Small intestine (tissue), 7 donors: ENCODE results near the gene RNU1-3. TPM values are rescaled to one million over a fixed set of nuclear protein-coding genes. Genes with fewer than 3 reads are reported as not detected.
"Not testable (repeated sequence)": the region's sequence is repeated elsewhere in the genome, so short reads cannot be mapped to it uniquely, and the experiment has no call there.

Experiments
- DNase-seq, 2 donors: peaks; one replicate each; pipeline versions ENCODE4 v3.0.0 to v3.0.0-alpha.2; 2013
- FAIRE-seq: peaks from 2 replicates; lab custom pipeline; 2012; peaks lifted over from hg19 to GRCh38; lab: Jason Lieb, UNC
- H3K27ac ChIP-seq, 3 donors: one replicate each; pipeline ENCODE4 v1.5.1; 2013; ENCODE audit warnings: low read length in 2 of 3, mild to moderate bottlenecking in 2 of 3, control low read depth in 1 of 3, inconsistent platforms in 1 of 3, low read depth in 1 of 3, moderate library complexity in 1 of 3
- H3K27me3 ChIP-seq, 3 donors: one replicate each; pipeline ENCODE4 v1.6.1; 2013; ENCODE audit warnings: low read length in 3 of 3, inconsistent platforms in 1 of 3; ENCODE audit not compliant: control insufficient read depth in 3 of 3, insufficient read depth in 3 of 3
- H3K36me3 ChIP-seq, 3 donors: one replicate each; pipeline ENCODE4 v1.6.1; 2013; ENCODE audit warnings: low read length in 3 of 3, inconsistent platforms in 1 of 3, low read depth in 1 of 3, mild to moderate bottlenecking in 1 of 3, moderate library complexity in 1 of 3; ENCODE audit not compliant: control insufficient read depth in 3 of 3, insufficient read depth in 2 of 3
- H3K4me1 ChIP-seq, 3 donors: one replicate each; pipeline ENCODE4 v1.6.1; 2013; ENCODE audit warnings: low read length in 2 of 3, inconsistent platforms in 1 of 3, low read depth in 1 of 3, mild to moderate bottlenecking in 1 of 3, moderate library complexity in 1 of 3; ENCODE audit not compliant: control insufficient read depth in 3 of 3, insufficient read depth in 2 of 3
- H3K4me3 ChIP-seq, 3 donors: one replicate each; pipeline ENCODE4 v1.5.1; 2013; ENCODE audit warnings: low read length in 3 of 3, control low read depth in 1 of 3, inconsistent platforms in 1 of 3, low read depth in 1 of 3, mild to moderate bottlenecking in 1 of 3, moderate library complexity in 1 of 3
- H3K9me3 ChIP-seq, 2 donors: one replicate each; pipeline ENCODE4 v1.6.1; 2013; ENCODE audit warnings: low read depth in 1 of 2, low read length in 1 of 2; ENCODE audit not compliant: control insufficient read depth in 2 of 2, insufficient read depth in 1 of 2
- WGBS, 3 donors: extraction: QIAGEN DNeasy Blood & Tissue Kit; methylation state at CpG; one replicate each; pipeline ENCODE4 v1.1.7; 2013; 5-methylcytosine and 5-hydroxymethylcytosine counted together
- polyA plus RNA-seq, 4 donors: library from polyadenylated mRNA; stranded (reverse) in 3 of 4; unstranded in 1 of 4; fragments of 200-250 nt in 3 of 4; fragments of 120-200 nt in 1 of 4; gene quantifications; one replicate each; pipeline versions ENCODE4 v1.2.1 to v1.2.3, GENCODE V29; 2013
- donor health status: healthy with polysubstance abuse.
- donor health status: control.
- donor health status: control.
- donor health status: Bipolar disorder and iron deficiency.
- donor health status: healthy.

The RNU1-3 gene
- polyA plus RNA-seq, 4 donors = not detected

- FAIRE-seq, H3K27me3 ChIP-seq, DNase-seq, H3K4me3 ChIP-seq, H3K36me3 ChIP-seq, H3K9me3 ChIP-seq, H3K27ac ChIP-seq, H3K4me1 ChIP-seq: not testable (repeated sequence)
- WGBS, 3 donors = 7 to 26% (median 11%) methylated on average over 21 to 53 of the region's 99 CpGs
Measured at GRCh38 chr1:16707130-16708093, 40.7 kb upstream of the RNU1-3 start.

GRCh38 chr1:16706302-16706701 is 39.6 kb upstream of the RNU1-3 start:
- H3K36me3 ChIP-seq, H3K4me1 ChIP-seq, H3K9me3 ChIP-seq, H3K4me3 ChIP-seq, H3K27me3 ChIP-seq, FAIRE-seq, DNase-seq, H3K27ac ChIP-seq: not testable (repeated sequence)
- 80 to 86% (median 85%) methylated on average over 4 to 6 of the region's 6 CpGs for WGBS, 3 donors

- H3K4me1 ChIP-seq, DNase-seq, H3K27me3 ChIP-seq, H3K36me3 ChIP-seq, H3K4me3 ChIP-seq, H3K9me3 ChIP-seq, H3K27ac ChIP-seq, FAIRE-seq: not testable (repeated sequence)
- 79 to 100% (median 89%) methylated on average over 3 to 10 of the region's 16 CpGs for WGBS, 3 donors
Measured at GRCh38 chr1:16704502-16705100, 37.9 kb upstream of the RNU1-3 start.

GRCh38 chr1:16704076-16704475 is 37.3 kb upstream of the RNU1-3 start:
- not testable (repeated sequence) for DNase-seq, H3K9me3 ChIP-seq, FAIRE-seq, H3K4me1 ChIP-seq, H3K27me3 ChIP-seq, H3K4me3 ChIP-seq, H3K27ac ChIP-seq, H3K36me3 ChIP-seq
- 46 to 73% (median 53%) methylated on average over 5 to 6 of the region's 13 CpGs for WGBS, 3 donors

- FAIRE-seq, DNase-seq: not testable (repeated sequence)
- 10 to 41% (median 26%) methylated on average over 2 to 3 of the region's 5 CpGs for WGBS, 3 donors
Measured at GRCh38 chr1:16703602-16704001, 36.9 kb upstream of the RNU1-3 start.

GRCh38 chr1:16703141-16703540 is 36.4 kb upstream of the RNU1-3 start:
- H3K36me3 ChIP-seq, H3K4me3 ChIP-seq, H3K9me3 ChIP-seq, H3K27ac ChIP-seq, FAIRE-seq, H3K27me3 ChIP-seq, DNase-seq, H3K4me1 ChIP-seq: not testable (repeated sequence)
- 0 to 20% methylated on average over 1 of the region's 7 CpGs; no CpG with 5 or more reads in 1 of the 3 donors for WGBS, 3 donors

More at GRCh38 chr1:16703602-16704001, 36.9 kb upstream of the RNU1-3 start:
- not testable (repeated sequence) for H3K27ac ChIP-seq, H3K4me3 ChIP-seq, H3K4me1 ChIP-seq, H3K36me3 ChIP-seq, H3K9me3 ChIP-seq, H3K27me3 ChIP-seq

GRCh38 chr1:16702280-16702679 is 35.5 kb upstream of the RNU1-3 start:
- H3K27me3 ChIP-seq, DNase-seq, H3K27ac ChIP-seq, H3K36me3 ChIP-seq, H3K4me3 ChIP-seq, FAIRE-seq, H3K9me3 ChIP-seq, H3K4me1 ChIP-seq: not testable (repeated sequence)
- 73 to 78% methylated on average over 2 to 4 of the region's 5 CpGs; no CpG with 5 or more reads in 1 of the 3 donors for WGBS, 3 donors

- not testable (repeated sequence) for FAIRE-seq, DNase-seq, H3K36me3 ChIP-seq, H3K27ac ChIP-seq, H3K4me3 ChIP-seq, H3K4me1 ChIP-seq, H3K9me3 ChIP-seq, H3K27me3 ChIP-seq
- WGBS, 3 donors = 4% methylated on average over 9 of the region's 37 CpGs; no CpG with 5 or more reads in 2 of the 3 donors
Measured at GRCh38 chr1:16701189-16701588, 34.4 kb upstream of the RNU1-3 start.
